Brain microvascular endothelial cell (primary cell): ENCODE measurements around the gene SLC35F3.

Experiments
- DNase-seq: peaks from one replicate; pipeline ENCODE4 v3.0.0-alpha.2; 2020
- H3K27ac ChIP-seq: fragments of 250-450 bp; sonication (Bioruptor Pico); 2 replicates; pipeline ENCODE4 v1.5.1; 2020; ENCODE audit warnings: mild to moderate bottlenecking, moderate library complexity
- H3K27me3 ChIP-seq: fragments of 250-450 bp; sonication (Bioruptor Pico); replicated peaks from 2 replicates; pipeline ENCODE4 v1.5.1; 2020; ENCODE audit warnings: mild to moderate bottlenecking
- H3K36me3 ChIP-seq: fragments of 250-450 bp; sonication (Bioruptor Pico); replicated peaks from 2 replicates; pipeline ENCODE4 v1.5.1; 2020; ENCODE audit warnings: mild to moderate bottlenecking
- H3K4me3 ChIP-seq: 2 replicates; pipeline ENCODE4 v1.5.1; 2011; ENCODE audit warnings: low read depth, mild to moderate bottlenecking, control low read depth, low read length, moderate library complexity
- CTCF ChIP-seq: IDR thresholded peaks from 2 replicates; pipeline ENCODE4 v1.5.1; 2011; ENCODE audit warnings: low read depth, mild to moderate bottlenecking, moderate library complexity, low read length, control low read depth, inconsistent platforms; ENCODE audit errors: missing control alignments
- in situ Hi-C: cut with HindIII; loops from 2 replicates; pipeline ENCODE4 v1.10.0; 2017; ENCODE audit warnings: low sequenced_read_pairs, low pct_ligation_motif_present

The SLC35F3 gene

GRCh38 chr1:234044079-234044478 lies 139.6 kb downstream of the SLC35F3 start:
- H3K36me3 ChIP-seq, result no peaks in the 10 kb centered on the region
- H3K27ac ChIP-seq, result no peak overlapping the region
- in situ Hi-C loops, result no loop called here
- H3K4me3 ChIP-seq, result no peak overlapping the region
- no peak for TF ChIP-seq CTCF
- H3K27me3 ChIP-seq, result no peaks in the 10 kb centered on the region
- no peak for DNase-seq

- DNase-seq, result no peak
- no peak for TF ChIP-seq CTCF
- no peaks in the 10 kb centered on the region for H3K36me3 ChIP-seq
- no peaks in the 10 kb centered on the region for H3K27me3 ChIP-seq
- H3K27ac ChIP-seq, result no peak overlapping the region
- in situ Hi-C loops, result no loop called here
- H3K4me3 ChIP-seq, result no peak overlapping the region
These were observed 142.6 kb downstream of the SLC35F3 start for GRCh38 chr1:234047123-234047522.

DNA sequence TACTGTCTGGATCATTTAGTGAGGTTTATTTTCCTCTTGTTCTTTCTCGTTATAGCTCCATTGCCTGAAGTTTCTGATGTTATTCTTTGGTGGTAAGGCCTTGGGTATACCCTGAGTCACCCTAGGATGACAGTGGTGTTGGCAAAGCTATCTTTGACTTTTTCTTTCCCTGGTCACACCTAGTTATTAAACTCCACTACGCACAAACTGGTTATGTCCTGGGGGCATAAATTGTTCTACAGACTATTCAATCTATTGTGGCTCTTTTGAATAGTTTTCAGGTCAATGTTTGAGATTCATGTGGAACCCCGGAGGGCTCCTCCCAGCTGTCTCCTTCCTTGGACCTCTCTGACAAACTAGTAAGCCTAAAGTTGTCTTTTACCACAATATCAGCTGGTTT lies 157.7 kb downstream of the SLC35F3 start:
- Histone ChIP-seq H3K36me3 (no peaks in the 10 kb centered on the region), H3K27me3 (no peaks in the 10 kb centered on the region), H3K27ac (no peak overlapping the region), H3K4me3 (no peak overlapping the region)
- DNase-seq, result no peak
- no peak for TF ChIP-seq CTCF
- in situ Hi-C loops, result no loop called here

- no peaks in the 10 kb centered on the region for H3K27me3 ChIP-seq
- no peaks in the 10 kb centered on the region for H3K36me3 ChIP-seq
- peak; percentile 67 for DNase-seq
- H3K27ac ChIP-seq, result no peak overlapping the region
- in situ Hi-C loops, result no loop called here
- H3K4me3 ChIP-seq, result no peak overlapping the region
- peak; percentile 86 for TF ChIP-seq CTCF
These were observed 161.4 kb downstream of the SLC35F3 start for GRCh38 chr1:234065794-234066447.

- Histone ChIP-seq H3K27me3 (no peaks in the 10 kb centered on the region), H3K4me3 (no peak overlapping the region), H3K36me3 (no peaks in the 10 kb centered on the region), H3K27ac (no peak overlapping the region)
- no peak for DNase-seq
- in situ Hi-C loops, result no loop called here
- TF ChIP-seq CTCF, result no peak
These were observed 163.3 kb downstream of the SLC35F3 start for GRCh38 chr1:234067581-234068337.

GRCh38 chr1:234069760-234070159 lies 165.3 kb downstream of the SLC35F3 start:
- in situ Hi-C loops, result no loop called here
- peak; percentile 14 for TF ChIP-seq CTCF
- DNase-seq, result no peak
- Histone ChIP-seq H3K27ac (no peak overlapping the region), H3K4me3 (no peak overlapping the region), H3K27me3 (no peaks in the 10 kb centered on the region), H3K36me3 (no peaks in the 10 kb centered on the region)
